ENCODE measurements around the gene AFF3.

- TF ChIP-seq, protein P1, sequence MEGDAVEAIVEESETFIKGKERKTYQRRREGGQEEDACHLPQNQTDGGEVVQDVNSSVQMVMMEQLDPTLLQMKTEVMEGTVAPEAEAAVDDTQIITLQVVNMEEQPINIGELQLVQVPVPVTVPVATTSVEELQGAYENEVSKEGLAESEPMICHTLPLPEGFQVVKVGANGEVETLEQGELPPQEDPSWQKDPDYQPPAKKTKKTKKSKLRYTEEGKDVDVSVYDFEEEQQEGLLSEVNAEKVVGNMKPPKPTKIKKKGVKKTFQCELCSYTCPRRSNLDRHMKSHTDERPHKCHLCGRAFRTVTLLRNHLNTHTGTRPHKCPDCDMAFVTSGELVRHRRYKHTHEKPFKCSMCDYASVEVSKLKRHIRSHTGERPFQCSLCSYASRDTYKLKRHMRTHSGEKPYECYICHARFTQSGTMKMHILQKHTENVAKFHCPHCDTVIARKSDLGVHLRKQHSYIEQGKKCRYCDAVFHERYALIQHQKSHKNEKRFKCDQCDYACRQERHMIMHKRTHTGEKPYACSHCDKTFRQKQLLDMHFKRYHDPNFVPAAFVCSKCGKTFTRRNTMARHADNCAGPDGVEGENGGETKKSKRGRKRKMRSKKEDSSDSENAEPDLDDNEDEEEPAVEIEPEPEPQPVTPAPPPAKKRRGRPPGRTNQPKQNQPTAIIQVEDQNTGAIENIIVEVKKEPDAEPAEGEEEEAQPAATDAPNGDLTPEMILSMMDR (IDR thresholded peaks at IDR 0.05): no peak
- no peak for TF ChIP-seq ZFX (IDR thresholded peaks at IDR 0.05; ENCODE audit: borderline replicate concordance)
Observed at GRCh38 chr2:100016756-100017155, 125.6 kb downstream of the AFF3 start.

Measured in 22Rv1 (cell line).